ENCODE results near the gene KLK15.

DNA sequence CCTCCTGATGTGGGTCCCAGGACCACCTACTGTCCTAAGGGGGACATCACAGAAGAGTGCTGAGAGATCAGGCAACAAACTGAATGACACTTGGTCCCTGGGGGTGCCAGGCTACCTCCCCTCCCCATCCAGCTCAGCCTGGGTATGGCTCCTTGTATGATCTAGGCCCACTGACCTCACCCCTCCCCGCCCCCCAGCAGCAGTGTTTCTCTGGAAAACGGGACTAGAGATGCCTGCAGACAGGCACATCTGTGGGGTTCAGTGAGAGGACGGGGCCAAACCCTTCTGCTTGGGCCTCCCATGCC lies 33.9 kb downstream of the KLK15 start:
- TF ChIP-seq, protein P1, sequence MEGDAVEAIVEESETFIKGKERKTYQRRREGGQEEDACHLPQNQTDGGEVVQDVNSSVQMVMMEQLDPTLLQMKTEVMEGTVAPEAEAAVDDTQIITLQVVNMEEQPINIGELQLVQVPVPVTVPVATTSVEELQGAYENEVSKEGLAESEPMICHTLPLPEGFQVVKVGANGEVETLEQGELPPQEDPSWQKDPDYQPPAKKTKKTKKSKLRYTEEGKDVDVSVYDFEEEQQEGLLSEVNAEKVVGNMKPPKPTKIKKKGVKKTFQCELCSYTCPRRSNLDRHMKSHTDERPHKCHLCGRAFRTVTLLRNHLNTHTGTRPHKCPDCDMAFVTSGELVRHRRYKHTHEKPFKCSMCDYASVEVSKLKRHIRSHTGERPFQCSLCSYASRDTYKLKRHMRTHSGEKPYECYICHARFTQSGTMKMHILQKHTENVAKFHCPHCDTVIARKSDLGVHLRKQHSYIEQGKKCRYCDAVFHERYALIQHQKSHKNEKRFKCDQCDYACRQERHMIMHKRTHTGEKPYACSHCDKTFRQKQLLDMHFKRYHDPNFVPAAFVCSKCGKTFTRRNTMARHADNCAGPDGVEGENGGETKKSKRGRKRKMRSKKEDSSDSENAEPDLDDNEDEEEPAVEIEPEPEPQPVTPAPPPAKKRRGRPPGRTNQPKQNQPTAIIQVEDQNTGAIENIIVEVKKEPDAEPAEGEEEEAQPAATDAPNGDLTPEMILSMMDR (IDR thresholded peaks at IDR 0.05) = no peak
- no peak for TF ChIP-seq POLR2AphosphoS5 (IDR thresholded peaks at IDR 0.05)
- no peak for TF ChIP-seq EP300 (IDR thresholded peaks at IDR 0.05)

Measured in gastroesophageal sphincter (tissue), 3 donors.